ENCODE data around the gene HDGFL3.
"Not testable (repeated sequence)": the region's sequence is repeated elsewhere in the genome, so short reads cannot be mapped to it uniquely, and the experiment has no call there.

The HDGFL3 gene

DNA sequence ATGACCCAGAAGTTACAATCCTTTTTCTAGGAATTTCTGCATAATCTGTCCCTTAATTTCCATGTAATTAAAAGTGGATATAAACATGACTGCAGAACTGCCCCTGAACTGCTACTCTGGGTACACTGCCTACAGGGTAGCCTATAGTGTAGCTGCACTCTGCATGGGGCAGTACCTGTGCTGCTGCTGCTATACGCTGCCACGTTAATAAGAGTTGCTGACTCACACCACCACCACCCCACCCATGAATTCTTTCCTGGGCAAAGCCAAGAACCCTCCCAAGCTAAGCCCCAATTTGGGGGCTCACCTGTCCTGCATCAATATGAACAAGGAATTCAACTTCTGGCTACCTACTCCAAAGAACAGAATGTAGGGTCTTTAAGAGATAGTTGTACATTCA lies 13.9 kb downstream of the HDGFL3 start:
- DNase-seq (ENCODE audit: low read depth in 2 of 2): no peak

DNA sequence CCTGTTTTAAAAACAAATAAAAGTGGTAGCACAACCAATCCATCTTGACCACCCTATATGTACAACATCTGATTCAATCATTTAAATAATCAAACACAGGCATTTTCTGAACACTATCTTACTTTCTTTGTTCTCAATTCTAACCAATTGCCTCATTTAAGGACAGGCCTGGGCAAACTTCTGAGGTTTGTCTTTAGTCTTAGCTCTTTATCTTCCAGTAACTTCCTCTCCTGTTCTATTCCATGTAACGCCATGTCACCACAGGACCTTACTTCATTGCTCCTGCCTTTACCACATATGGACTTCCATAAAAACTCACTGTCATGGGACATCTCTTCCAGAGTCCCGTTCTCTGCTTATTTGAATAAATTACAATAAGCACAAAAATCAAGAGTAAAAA lies 14.9 kb downstream of the HDGFL3 start:
- DNase-seq (ENCODE audit: low read depth in 2 of 2): no peak

DNA sequence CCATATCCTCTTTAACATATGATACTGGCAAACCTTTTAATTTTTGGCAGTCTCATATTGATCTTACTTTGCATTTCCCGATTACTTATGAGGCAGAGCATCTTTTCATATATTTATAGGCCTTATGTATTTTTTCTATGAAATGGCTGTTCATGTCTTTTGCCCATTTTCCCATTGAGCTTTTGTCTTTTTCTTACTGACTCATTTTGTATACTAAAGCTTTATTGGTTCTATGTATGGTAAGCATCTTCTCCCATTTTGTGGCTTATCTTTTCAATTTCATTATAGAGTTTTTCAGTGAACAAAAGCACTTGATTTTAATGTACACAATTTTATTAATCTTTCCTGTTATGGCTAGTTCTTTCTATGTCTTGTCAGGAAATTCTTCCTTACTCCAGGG lies 17.2 kb downstream of the HDGFL3 start:
- no peak for DNase-seq (ENCODE audit: low read depth in 2 of 2)

DNA sequence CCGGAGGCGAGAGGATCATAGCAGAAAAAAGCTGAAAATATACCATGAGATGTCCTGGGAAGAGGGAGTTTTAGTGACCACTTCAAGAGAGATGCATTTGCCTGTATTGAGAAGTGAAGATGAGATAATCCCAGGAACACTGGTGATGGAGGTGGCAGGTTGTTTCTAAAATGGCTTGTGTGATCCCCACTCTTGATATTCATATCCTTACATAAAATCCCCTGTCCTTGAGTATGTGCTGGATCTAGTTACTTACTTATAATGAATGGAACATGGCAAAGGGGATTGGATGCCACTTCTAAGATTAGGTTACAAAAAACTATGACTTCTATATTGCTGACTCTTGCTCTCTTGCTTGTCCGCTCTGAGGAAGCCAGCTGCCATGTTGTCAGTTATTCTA lies 22.1 kb downstream of the HDGFL3 start:
- no peak for DNase-seq (ENCODE audit: low read depth in 2 of 2)

DNA sequence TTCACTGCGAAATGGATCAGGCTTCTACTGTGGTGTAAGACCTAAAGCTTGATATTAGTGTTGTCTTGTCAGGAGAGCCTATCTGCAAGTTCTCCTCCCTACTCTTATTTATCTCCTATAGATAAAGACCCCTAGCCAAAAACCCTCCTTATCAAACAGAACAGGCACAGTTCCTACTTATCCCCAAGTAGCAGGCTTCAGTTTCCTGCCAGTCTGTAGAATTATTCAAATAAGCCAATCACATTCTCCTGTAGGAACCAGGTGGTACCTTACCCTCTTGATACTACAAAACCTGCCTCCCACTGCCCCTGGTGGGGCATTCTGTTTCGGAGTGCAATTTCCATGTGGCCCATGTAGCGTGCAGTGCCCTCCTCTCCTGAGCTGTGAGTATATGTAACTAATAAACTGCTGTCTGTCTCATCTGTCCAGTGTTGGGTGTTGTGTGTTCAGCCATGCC lies 28.7 kb downstream of the HDGFL3 start:
- DNase-seq (ENCODE audit: low read depth in 2 of 2): no peak

DNA sequence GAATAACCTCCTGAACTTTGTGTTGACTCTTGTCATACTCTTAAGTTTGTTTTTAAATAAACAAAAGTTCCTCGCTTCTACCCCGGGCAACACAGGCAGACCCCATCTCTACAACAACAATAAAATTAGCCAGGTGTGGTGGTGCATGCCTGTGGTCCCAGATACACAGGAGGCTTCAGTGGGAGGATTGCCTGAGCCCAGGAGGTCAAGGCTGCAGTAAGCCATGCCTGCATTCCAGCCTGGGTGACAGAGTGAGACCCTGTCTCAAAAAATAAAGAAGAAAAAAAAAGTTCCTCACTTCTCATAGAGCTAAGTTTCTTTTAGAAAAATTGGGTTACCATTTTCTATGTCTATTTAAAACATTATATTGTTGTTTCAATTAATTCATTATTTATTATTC lies 29.2 kb downstream of the HDGFL3 start:
- no peak for DNase-seq (ENCODE audit: low read depth in 2 of 2)

DNA sequence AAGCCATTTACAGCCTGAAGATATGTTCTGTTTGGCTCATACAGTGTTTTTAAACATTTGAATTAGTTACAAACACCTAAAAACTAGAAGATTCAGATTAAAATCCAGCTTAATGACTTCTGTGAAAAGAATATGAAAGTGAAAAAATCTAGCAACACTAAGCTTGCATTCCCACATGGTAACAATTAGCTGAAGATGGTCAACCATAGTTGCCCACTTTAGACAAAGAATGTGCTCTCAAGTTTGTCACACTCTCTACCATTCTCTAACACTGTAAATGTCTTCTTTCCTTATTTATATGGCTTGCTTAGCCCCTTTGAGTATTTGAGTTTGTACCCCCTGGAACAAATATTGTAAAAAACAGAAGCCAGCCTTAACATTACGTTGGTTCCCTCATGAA lies 32.7 kb downstream of the HDGFL3 start:
- DNase-seq (ENCODE audit: low read depth in 2 of 2): no peak

DNA sequence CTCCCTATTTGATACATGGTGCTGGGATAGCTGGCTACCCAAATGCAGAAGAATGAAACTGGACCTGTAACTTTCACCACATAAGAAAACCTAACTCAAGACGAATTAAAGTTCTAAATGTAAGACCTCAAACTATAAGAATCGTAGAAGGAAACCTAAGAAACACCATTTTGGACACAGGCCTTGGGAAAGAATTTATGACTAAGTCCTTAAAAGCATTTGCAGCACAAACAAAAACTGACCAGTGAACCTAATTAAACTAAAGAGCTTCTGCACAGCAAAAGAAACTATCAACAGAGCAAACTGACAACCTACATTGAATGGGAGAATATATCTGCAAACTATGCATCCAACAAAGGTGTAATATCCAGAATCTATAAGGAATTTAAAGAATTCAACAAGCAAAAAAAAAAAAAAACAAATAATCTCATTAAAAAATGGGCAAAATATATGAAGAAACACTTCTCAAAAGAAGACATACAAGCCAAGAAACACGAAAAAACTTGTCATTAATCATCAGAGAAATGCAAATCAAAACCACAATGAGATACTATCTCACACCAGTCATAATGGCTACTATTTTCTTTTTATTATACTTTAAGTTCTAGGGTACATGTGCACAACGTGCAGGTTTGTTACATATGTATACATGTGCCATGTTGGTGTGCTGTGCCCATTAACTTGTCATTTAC lies 37.0 kb downstream of the HDGFL3 start:
- DNase-seq (ENCODE audit: low read depth in 2 of 2): no peak

DNA sequence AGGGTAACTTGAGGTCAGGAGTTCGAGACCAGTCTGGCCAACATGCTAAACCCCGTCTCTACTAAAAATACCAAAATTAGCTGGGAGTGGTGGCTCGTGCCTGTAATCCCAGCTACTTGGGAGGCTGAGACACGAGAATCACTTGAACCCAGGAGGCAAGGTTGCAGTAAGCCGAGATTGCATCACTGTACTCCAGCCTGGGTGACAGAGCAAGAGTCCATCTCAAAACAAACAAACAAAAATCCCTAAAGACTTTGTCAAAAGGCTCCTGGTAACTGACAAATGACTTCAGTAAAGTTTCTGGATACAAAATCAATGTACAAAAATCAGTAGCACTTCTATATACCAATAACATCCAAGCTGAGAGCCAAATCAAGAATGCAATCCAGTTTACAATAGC lies 38.0 kb downstream of the HDGFL3 start:
- not testable (repeated sequence) for DNase-seq (ENCODE audit: low read depth in 2 of 2)

DNA sequence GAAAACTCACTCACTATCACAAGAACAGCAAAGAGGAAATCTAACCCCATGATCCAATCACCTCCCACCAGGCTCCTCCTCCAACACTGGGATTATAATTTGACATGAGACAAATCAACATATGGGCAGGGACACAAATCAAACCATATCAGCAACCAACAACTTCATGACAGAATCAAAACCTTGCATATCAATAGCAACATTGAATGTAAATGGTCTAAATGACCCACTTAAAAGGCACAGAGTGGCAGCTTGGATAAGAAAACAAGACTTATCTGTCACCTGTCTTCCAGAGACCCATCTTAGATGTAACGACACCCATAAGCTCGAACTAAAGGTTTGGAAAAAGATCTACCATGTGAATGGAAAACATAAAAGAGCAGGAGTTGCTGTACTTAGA lies 40.8 kb downstream of the HDGFL3 start:
- DNase-seq (ENCODE audit: low read depth in 2 of 2): no peak

DNA sequence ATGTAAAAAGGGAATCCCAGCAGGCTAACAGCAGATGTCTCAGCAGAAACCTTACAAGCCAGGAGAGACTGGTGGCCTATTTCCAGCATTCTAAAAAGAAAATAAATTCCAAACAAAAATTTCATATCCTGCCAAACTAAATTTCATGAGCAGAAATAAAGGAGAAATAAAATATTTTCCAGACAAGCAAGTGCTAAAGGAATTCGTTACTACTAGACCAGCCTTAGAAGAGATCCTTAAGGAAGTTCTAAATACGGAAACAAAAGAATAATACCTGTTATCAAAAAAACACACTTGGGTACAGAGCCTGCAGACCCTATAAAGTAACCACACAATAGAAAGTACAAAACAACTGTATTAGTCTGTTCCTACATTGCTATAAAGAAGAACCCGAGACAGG lies 41.4 kb downstream of the HDGFL3 start:
- no peak for DNase-seq (ENCODE audit: low read depth in 2 of 2)

DNA sequence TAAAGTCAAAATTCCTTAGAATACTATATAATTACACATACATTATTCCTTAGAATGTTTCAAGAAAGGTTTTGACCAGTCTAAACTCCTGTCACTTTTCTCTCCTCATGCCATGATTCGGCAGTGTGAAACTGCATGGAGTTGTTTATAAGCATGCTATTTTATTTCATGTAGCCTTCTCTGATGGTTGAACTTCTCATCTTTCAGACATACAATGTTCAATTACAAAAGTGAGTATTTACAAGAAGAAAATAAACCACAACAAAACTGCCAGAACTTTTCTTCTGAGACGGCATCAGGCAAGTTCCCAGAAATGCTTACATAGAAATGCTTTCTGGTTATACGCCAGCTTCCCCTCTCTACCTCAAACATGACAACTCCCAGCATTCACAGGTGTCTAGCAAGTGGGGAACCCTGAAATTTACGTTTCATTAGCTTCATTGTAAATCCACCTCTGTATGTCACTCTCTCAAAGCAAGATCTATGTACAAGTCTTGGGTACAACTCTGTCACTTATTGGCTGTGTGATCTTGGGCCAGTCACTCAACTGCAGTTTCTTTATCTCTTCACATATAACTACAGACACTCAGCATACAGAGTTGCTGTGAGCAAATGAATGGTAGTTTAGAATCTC lies 42.7 kb downstream of the HDGFL3 start:
- no peak for DNase-seq (ENCODE audit: low read depth in 2 of 2)

DNA sequence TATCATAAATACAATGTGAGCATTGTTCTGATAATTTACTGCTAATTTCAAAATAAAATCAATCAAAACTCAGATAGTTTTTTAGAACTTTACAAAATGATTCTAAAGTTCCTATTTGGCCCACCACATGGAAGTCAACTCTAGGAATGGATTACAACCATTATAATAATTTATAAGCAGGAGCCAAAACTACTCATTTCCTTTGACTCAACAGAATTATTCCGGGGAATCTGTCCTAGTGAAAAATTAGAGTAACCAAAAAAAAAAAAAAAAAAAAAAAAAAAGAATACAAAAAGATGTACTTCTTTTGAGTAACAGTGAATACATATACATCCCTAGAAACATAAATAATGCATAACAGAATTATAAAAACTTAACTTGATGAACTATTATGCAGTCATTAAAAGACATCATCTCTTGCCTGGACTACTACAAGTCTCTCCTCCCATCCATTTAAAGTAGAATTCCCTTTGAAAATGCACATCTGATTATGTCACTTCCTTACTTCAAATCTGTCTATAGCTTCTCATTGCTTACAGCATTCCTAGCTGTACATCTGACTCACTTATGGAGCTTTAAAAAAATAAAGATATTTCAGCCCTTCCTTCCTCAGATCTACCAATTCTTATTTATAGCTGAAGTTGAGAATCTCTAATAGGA lies 43.4 kb downstream of the HDGFL3 start:
- no peak for DNase-seq (ENCODE audit: low read depth in 2 of 2)

DNA sequence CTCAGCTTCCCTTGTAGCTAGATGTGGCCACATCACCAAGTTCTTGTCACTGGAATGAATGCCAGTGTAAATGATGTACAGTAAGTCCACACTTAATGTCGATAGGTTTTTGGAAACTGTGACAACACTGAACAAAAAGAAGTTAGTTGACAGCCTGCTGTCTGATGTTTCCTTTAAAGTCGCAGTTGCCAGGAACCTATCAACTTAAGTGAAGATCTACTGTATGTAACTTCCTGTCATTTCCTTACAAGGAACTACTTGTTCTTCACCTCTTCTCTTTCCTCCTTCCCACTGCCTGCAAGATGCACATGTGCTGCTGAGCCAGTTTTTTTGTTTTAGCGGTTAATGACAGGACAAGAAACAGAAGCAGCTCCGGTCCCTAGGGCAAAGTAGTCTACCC lies 44.6 kb downstream of the HDGFL3 start:
- no peak for DNase-seq (ENCODE audit: low read depth in 2 of 2)

DNA sequence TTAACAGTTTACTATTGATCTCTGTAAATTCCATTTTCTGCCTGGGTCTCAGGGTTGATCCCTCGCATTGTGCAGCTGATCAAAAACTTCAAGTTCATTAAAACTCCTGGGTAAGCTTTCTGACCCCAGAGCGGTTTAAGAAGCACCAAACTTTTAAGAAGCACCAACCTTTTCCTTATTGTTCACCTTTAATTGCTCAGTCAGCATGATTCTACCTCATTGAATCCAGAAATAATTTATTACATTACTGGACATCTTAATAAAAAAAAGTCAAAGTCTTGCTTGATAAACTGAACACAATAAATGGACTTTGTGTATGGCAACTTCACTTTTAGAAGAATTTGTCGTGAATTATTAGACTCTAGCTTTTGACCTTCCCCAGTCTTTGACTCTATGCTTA lies 46.9 kb downstream of the HDGFL3 start:
- DNase-seq (ENCODE audit: low read depth in 2 of 2): no peak

DNA sequence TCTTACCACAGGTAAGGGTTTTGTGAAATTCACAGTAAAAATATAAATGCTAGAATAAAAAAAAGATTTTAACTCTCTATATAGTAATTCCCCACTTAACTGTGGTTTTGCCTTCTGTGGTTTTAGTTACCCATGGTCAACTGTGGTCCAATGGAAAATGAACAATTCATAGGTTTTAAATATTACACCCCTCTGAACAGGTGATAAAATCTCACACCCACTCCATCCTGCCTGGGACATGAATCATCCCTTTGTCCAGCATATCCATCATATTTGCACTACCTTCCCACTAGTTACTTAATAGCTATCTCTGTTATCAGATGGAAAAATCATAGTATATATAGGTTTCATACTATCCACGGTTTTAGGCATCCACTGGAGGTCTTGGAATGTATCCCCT lies 49.2 kb downstream of the HDGFL3 start:
- DNase-seq (ENCODE audit: low read depth in 2 of 2): no peak

DNA sequence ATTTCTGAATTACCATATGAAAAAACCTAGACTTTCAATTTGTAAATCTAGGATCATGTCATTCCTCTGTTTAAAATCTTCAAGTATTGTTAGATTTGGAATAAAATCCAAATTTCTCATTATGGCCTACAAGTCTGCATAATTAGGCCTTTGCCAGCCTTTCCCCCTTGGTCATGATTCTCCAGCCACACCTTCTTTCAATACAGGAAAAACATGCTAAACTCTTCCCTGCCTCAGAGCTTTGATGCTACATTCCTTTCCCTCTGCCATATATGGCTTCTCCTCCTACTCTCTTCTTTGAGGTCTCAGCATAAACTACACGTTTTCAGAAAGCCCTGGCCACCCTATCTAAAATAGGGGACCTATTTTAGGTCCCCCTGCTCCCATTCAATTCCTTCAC lies 51.7 kb downstream of the HDGFL3 start:
- no peak for DNase-seq (ENCODE audit: low read depth in 2 of 2)

DNA sequence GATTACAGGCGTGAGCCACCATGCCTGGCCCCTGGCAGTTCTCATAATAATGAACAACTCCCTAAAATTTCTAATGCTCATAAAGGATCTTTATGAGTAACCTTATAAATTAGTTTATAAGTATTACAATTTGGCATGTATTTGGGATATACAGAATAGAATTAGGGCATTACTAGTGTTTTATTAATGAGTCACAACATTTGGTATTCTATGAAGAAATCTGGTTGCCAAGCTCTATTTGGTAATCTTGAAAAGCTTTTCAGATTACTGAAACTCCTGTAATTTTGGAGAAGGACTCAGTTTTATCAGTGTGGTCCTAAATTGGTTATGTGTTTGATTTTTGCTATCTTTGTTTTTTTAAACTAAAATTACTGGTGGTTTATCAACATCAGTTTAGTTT lies 54.3 kb downstream of the HDGFL3 start:
- DNase-seq (ENCODE audit: low read depth in 2 of 2): no peak

DNA sequence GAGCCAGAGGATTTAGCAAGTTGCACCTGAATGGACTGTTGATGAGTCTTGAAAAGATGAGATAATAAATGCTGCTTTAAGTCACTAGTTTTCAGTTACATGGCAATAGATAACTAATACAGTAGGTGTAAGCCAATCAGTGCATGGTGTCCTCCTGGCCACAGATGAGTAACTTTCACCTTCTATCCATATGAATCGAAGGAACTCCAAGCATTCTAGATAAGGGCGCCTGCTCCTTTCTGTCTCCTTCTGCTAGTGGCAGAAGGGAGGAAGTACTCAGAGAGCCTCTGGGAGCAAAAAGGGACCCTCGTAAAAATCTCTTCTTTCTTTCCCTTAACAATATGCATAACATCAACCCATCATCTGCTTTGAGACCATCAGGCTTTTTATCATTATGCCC lies 62.9 kb downstream of the HDGFL3 start:
- DNase-seq (ENCODE audit: low read depth in 2 of 2): no peak

DNA sequence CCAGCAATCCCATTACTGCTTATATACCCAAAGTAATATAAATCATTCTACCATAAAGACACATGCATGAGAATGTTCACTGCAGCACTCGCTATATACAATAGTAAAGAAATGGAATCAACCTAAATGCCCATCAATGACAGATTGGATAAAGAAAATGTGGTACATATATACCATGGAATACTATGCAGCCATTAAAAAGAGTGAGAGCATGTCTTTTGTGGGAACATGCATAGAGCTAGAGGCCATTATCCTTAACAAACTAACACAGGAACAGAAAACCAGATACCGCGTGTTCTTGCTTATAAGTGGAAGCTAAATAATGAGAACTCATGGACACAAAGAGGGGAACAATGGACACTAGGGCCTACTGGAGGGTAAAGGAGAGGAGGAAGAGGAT lies 65.5 kb downstream of the HDGFL3 start:
- not testable (repeated sequence) for DNase-seq (ENCODE audit: low read depth in 2 of 2)

DNA sequence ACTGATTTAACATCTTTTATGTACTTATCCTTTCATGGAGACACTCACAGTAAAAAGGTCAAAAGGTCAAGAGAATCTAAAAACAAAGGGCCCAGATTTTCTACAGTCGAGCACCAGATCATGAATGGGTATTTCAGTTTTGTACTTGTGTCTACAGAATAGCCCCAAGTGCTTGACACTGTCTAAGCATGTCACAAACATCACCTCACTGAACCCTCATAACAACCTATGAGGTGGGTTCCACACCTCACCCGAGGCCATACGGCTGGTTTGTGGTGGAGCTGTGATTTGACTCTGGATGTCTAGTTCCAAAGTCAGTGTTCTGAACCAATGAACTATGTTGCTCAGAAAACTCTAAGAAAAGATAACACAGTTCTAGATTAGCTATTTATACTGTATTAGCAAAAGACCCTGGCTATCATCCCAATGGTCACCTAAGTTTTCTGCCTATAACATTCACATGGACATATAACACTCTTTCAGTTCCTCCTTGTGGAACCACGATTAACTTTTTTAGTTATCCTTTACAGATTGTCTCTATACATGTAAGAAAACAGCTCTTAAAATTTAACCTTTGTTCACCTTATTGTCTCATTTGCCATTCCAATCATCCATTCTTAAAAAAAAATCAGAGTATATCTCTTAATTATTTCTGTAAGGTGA lies 74.6 kb downstream of the HDGFL3 start:
- no peak for DNase-seq (ENCODE audit: low read depth in 2 of 2)

DNA sequence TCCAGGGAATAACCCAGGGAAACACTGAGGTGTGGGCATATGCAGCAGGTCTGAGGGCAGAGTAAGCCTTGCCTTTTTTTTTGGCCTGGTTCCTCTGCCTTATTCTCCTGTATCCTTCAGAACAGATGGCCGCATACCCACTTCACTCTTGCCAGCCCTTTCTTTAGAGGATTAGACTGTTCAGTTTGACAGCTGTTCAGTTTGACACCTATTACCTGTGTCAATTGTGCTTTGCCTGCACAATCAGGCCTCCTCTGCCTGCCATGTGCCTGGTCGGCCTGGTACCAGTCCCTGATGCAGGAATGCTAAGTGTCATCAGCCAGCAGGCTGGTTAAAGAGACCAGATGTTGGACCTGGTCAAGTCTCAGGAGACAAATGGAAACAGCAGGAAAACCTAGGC lies 77.8 kb downstream of the HDGFL3 start:
- no peak for DNase-seq (ENCODE audit: low read depth in 2 of 2)

All from stimulated activated CD4-positive, alpha-beta T cell treated with anti-CD3 and anti-CD28 coated beads, Interleukin-1b, Interleukin-23, amount 100 ng/mL, for 1 hour (primary cell).